Activated naive CD4-positive, alpha-beta T cell treated with anti-CD3 and anti-CD28 coated beads for 36 hours (primary cell): ENCODE results near the gene SH3TC2. TPM values are rescaled to one million over a fixed set of nuclear protein-coding genes. Genes with fewer than 3 reads are reported as not detected.
A peak's percentile ranks its signal among the peaks of the same experiment; 100 is the strongest.

ENCODE experiments used
- CTCF ChIA-PET: fragments of 350-600 bp; sonication (Branson Sonifier 250); formaldehyde crosslinking; loops from one replicate; lab custom pipeline; 2021; ENCODE audit warnings: antibody characterized with exemption; lab: Charles Lee
- DNase-seq: peaks from one replicate; pipeline ENCODE4 v3.0.0-alpha.2; 2020
- H3K27ac Mint-ChIP-seq: one replicate; pipeline ENCODE4 v1.8.0; 2021; ENCODE audit warnings: mild to moderate bottlenecking, mixed read lengths
- H3K27me3 Mint-ChIP-seq: one replicate; pipeline ENCODE4 v1.8.0; 2021; ENCODE audit warnings: low read depth, mixed read lengths
- H3K36me3 Mint-ChIP-seq: one replicate; pipeline ENCODE4 v1.8.0; 2021; ENCODE audit warnings: low read depth, mixed read lengths
- H3K4me1 Mint-ChIP-seq: one replicate; pipeline ENCODE4 v1.8.0; 2021; ENCODE audit warnings: low read depth, mixed read lengths
- H3K4me3 Mint-ChIP-seq: one replicate; pipeline ENCODE4 v1.8.0; 2021; ENCODE audit warnings: mild to moderate bottlenecking, moderate library complexity, mixed read lengths
- H3K9me3 Mint-ChIP-seq: one replicate; pipeline ENCODE4 v1.8.0; 2021; ENCODE audit warnings: mixed read lengths
- intact Hi-C: fragments of 100-400 bp; cut with micrococcal nuclease; formaldehyde crosslinking; loops from one replicate; pipeline ENCODE4 v1.15.1; 2023
- total RNA-seq, 2 experiments: library from RNA; stranded (reverse); gene quantifications; one replicate each; pipeline ENCODE4 v1.2.3, GENCODE V29; 2021

The SH3TC2 gene
- total RNA-seq, 2 experiments from 2014 or later: not detected

- H3K4me1 Mint-ChIP-seq: peaks cover 24% of the 10 kb centered on the region
- intact Hi-C loops: loop anchor here (5.0 to 10.0 kb wide), 4 partner anchors 526 to 861 kb away; partner anchors contain the start of gene FBXO38
- DNase-seq: no peak
- no peaks in the 10 kb centered on the region for H3K36me3 Mint-ChIP-seq
- CTCF ChIA-PET: interaction anchor here (0.6 to 5.8 kb wide), 6 partner anchors 35 to 685 kb away, joined by 3 to 105 read pairs (median 3); no protein-coding TSS in a partner anchor
- no peaks in the 10 kb centered on the region for H3K27me3 Mint-ChIP-seq
- no peak overlapping the region for H3K4me3 Mint-ChIP-seq
- H3K27ac Mint-ChIP-seq: no peak overlapping the region
- H3K9me3 Mint-ChIP-seq: no peaks in the 10 kb centered on the region
Measured at GRCh38 chr5:149038336-149039080, 24.4 kb downstream of the SH3TC2 start.

- Mint-ChIP-seq H3K27ac (no peak overlapping the region), H3K27me3 (no peaks in the 10 kb centered on the region), H3K9me3 (no peaks in the 10 kb centered on the region), H3K4me1 (peaks cover 24% of the 10 kb centered on the region), H3K4me3 (no peak overlapping the region), H3K36me3 (no peaks in the 10 kb centered on the region)
- CTCF ChIA-PET: interaction anchor here (1.1 to 5.8 kb wide), 7 partner anchors 8 to 304 kb away, joined by 3 to 105 read pairs (median 13); no protein-coding TSS in a partner anchor
- DNase-seq: peak; percentile 21
- intact Hi-C loops: loop anchor here (5.0 to 10.0 kb wide), 4 partner anchors 527 to 861 kb away; partner anchors contain the start of gene FBXO38
Measured at GRCh38 chr5:149037817-149038216, 25.0 kb downstream of the SH3TC2 start.

GRCh38 chr5:149036970-149037369 lies 25.9 kb downstream of the SH3TC2 start:
- CTCF ChIA-PET: interaction anchor here (0.9 to 5.8 kb wide), 15 partner anchors 9 to 857 kb away, joined by 3 to 105 read pairs (median 7); no protein-coding TSS in a partner anchor
- no peaks in the 10 kb centered on the region for H3K27me3 Mint-ChIP-seq
- no peak for DNase-seq
- H3K27ac Mint-ChIP-seq: no peak overlapping the region
- H3K36me3 Mint-ChIP-seq: no peaks in the 10 kb centered on the region
- H3K9me3 Mint-ChIP-seq: no peaks in the 10 kb centered on the region
- no peak overlapping the region for H3K4me3 Mint-ChIP-seq
- intact Hi-C loops: loop anchor here (5.0 to 10.0 kb wide), 4 partner anchors 528 to 860 kb away; partner anchors contain the start of gene FBXO38
- peaks cover 24% of the 10 kb centered on the region for H3K4me1 Mint-ChIP-seq

GRCh38 chr5:149036168-149036567 lies 26.7 kb downstream of the SH3TC2 start:
- CTCF ChIA-PET: interaction anchor here (0.6 to 5.8 kb wide), 30 partner anchors 9 to 856 kb away, joined by 3 to 105 read pairs (median 5); no protein-coding TSS in a partner anchor
- Mint-ChIP-seq H3K27me3 (no peaks in the 10 kb centered on the region), H3K9me3 (no peaks in the 10 kb centered on the region), H3K4me1 (peaks cover 24% of the 10 kb centered on the region), H3K27ac (no peak overlapping the region), H3K4me3 (no peak overlapping the region), H3K36me3 (no peaks in the 10 kb centered on the region)
- intact Hi-C loops: loop anchor here (5.0 to 10.0 kb wide), 4 partner anchors 529 to 859 kb away; partner anchors contain the start of gene FBXO38
- DNase-seq: peak; percentile 54

- CTCF ChIA-PET: interaction anchor here (0.6 to 5.8 kb wide), 54 partner anchors 9 to 593 kb away, joined by 3 to 105 read pairs (median 4); partner anchors contain the start of gene AFAP1L1
- intact Hi-C loops: loop anchor here (1.0 to 10.0 kb wide), 11 partner anchors 16 to 858 kb away; partner anchors contain the start of gene FBXO38
- Mint-ChIP-seq H3K36me3 (no peaks in the 10 kb centered on the region), H3K4me3 (no peak overlapping the region), H3K4me1 (peaks cover 24% of the 10 kb centered on the region), H3K27ac (no peak overlapping the region), H3K9me3 (no peaks in the 10 kb centered on the region), H3K27me3 (no peaks in the 10 kb centered on the region)
- DNase-seq: peak; percentile 89
Measured at GRCh38 chr5:149035372-149035790, 27.5 kb downstream of the SH3TC2 start.

GRCh38 chr5:149030838-149031397 lies 31.9 kb downstream of the SH3TC2 start:
- CTCF ChIA-PET: interaction anchor here (0.9 to 1.3 kb wide), 3 partner anchors 84 to 298 kb away, joined by 3 to 4 read pairs (median 3); no protein-coding TSS in a partner anchor
- no peak for DNase-seq
- Mint-ChIP-seq H3K4me1 (no peaks in the 10 kb centered on the region), H3K9me3 (no peaks in the 10 kb centered on the region), H3K4me3 (no peak overlapping the region), H3K27ac (no peak overlapping the region), H3K36me3 (no peaks in the 10 kb centered on the region), H3K27me3 (no peaks in the 10 kb centered on the region)
- intact Hi-C loops: loop anchor here (10.0 kb wide), 1 partner anchor 534 kb away; no protein-coding TSS in a partner anchor

GRCh38 chr5:149030392-149030791 lies 32.5 kb downstream of the SH3TC2 start:
- Mint-ChIP-seq H3K27me3 (no peaks in the 10 kb centered on the region), H3K27ac (no peak overlapping the region), H3K36me3 (no peaks in the 10 kb centered on the region), H3K9me3 (no peaks in the 10 kb centered on the region), H3K4me1 (no peaks in the 10 kb centered on the region), H3K4me3 (no peak overlapping the region)
- intact Hi-C loops: loop anchor here (10.0 kb wide), 1 partner anchor 534 kb away; no protein-coding TSS in a partner anchor
- CTCF ChIA-PET: interaction anchor here (0.7 to 1.3 kb wide), 5 partner anchors 84 to 299 kb away, joined by 3 to 4 read pairs (median 3); no protein-coding TSS in a partner anchor
- no peak for DNase-seq

GRCh38 chr5:149028984-149029383 lies 33.9 kb downstream of the SH3TC2 start:
- no peaks in the 10 kb centered on the region for H3K27me3 Mint-ChIP-seq
- H3K36me3 Mint-ChIP-seq: no peaks in the 10 kb centered on the region
- CTCF ChIA-PET: interaction anchor here (1.2 kb wide), 1 partner anchor 298 kb away, joined by 4 read pairs; no protein-coding TSS in a partner anchor
- no peaks in the 10 kb centered on the region for H3K4me1 Mint-ChIP-seq
- intact Hi-C loops: no loop called here
- H3K9me3 Mint-ChIP-seq: no peaks in the 10 kb centered on the region
- H3K27ac Mint-ChIP-seq: no peak overlapping the region
- DNase-seq: no peak
- H3K4me3 Mint-ChIP-seq: no peak overlapping the region

- H3K27ac Mint-ChIP-seq: no peak overlapping the region
- H3K4me1 Mint-ChIP-seq: no peaks in the 10 kb centered on the region
- no peaks in the 10 kb centered on the region for H3K36me3 Mint-ChIP-seq
- intact Hi-C loops: no loop called here
- DNase-seq: no peak
- no peak overlapping the region for H3K4me3 Mint-ChIP-seq
- no peaks in the 10 kb centered on the region for H3K9me3 Mint-ChIP-seq
- H3K27me3 Mint-ChIP-seq: no peaks in the 10 kb centered on the region
- CTCF ChIA-PET: interaction anchor here (1.3 kb wide), 1 partner anchor 8 kb away, joined by 3 read pairs; no protein-coding TSS in a partner anchor
Measured at GRCh38 chr5:149028161-149028560, 34.7 kb downstream of the SH3TC2 start.

- CTCF ChIA-PET: interaction anchor here (1.3 to 2.5 kb wide), 2 partner anchors 7 to 9 kb away, joined by 3 to 8 read pairs; no protein-coding TSS in a partner anchor
- H3K36me3 Mint-ChIP-seq: no peaks in the 10 kb centered on the region
- DNase-seq: no peak
- intact Hi-C loops: no loop called here
- H3K9me3 Mint-ChIP-seq: no peaks in the 10 kb centered on the region
- H3K27me3 Mint-ChIP-seq: no peaks in the 10 kb centered on the region
- H3K4me1 Mint-ChIP-seq: no peaks in the 10 kb centered on the region
- no peak overlapping the region for H3K4me3 Mint-ChIP-seq
- no peak overlapping the region for H3K27ac Mint-ChIP-seq
Measured at GRCh38 chr5:149027636-149028035, 35.2 kb downstream of the SH3TC2 start.

- no peaks in the 10 kb centered on the region for H3K4me1 Mint-ChIP-seq
- H3K27me3 Mint-ChIP-seq: peaks cover 4% of the 10 kb centered on the region
- H3K4me3 Mint-ChIP-seq: no peak overlapping the region
- no peak overlapping the region for H3K27ac Mint-ChIP-seq
- CTCF ChIA-PET: interaction anchor here (2.1 kb wide), 1 partner anchor 10 kb away, joined by 10 read pairs; no protein-coding TSS in a partner anchor
- intact Hi-C loops: no loop called here
- no peaks in the 10 kb centered on the region for H3K9me3 Mint-ChIP-seq
- no peaks in the 10 kb centered on the region for H3K36me3 Mint-ChIP-seq
- DNase-seq: no peak
Measured at GRCh38 chr5:149024943-149025342, 37.9 kb downstream of the SH3TC2 start.

GRCh38 chr5:149024477-149024876 lies 38.4 kb downstream of the SH3TC2 start:
- CTCF ChIA-PET: interaction anchor here (2.1 kb wide), 1 partner anchor 11 kb away, joined by 10 read pairs; no protein-coding TSS in a partner anchor
- H3K27me3 Mint-ChIP-seq: peaks cover 8% of the 10 kb centered on the region

More at GRCh38 chr5:149024477-149024876, 38.4 kb downstream of the SH3TC2 start:
- H3K27ac Mint-ChIP-seq: no peak overlapping the region
- H3K36me3 Mint-ChIP-seq: no peaks in the 10 kb centered on the region
- no peak for DNase-seq
- peaks cover 2% of the 10 kb centered on the region for H3K4me1 Mint-ChIP-seq
- H3K9me3 Mint-ChIP-seq: no peaks in the 10 kb centered on the region
- H3K4me3 Mint-ChIP-seq: no peak overlapping the region
- intact Hi-C loops: no loop called here
